Activated effector memory CD4-positive, alpha-beta T cell treated with anti-CD3 and anti-CD28 coated beads, Interleukin-2, amount 50 U/mL, for 16 hours (primary cell): ENCODE data around the gene ADAM8.
A peak's percentile ranks its signal among the peaks of the same experiment; 100 is the strongest.

Experiments
- DNase-seq: peaks from one replicate; pipeline ENCODE4 v3.0.0-alpha.2; 2020

ADAM8 gene

GRCh38 chr10:133281084-133281483 is 4.4 kb upstream of the ADAM8 start:
- DNase-seq: no peak

- DNase-seq: no peak
These were observed 3.9 kb upstream of the ADAM8 start for GRCh38 chr10:133280391-133281059.

- DNase-seq: no peak
These were observed 2.9 kb upstream of the ADAM8 start for GRCh38 chr10:133279326-133280226.

GRCh38 chr10:133278577-133279265 is 2.1 kb upstream of the ADAM8 start:
- peak; percentile 83 for DNase-seq

- no peak for DNase-seq
These were observed 1.4 kb upstream of the ADAM8 start for GRCh38 chr10:133277993-133278576.

DNA sequence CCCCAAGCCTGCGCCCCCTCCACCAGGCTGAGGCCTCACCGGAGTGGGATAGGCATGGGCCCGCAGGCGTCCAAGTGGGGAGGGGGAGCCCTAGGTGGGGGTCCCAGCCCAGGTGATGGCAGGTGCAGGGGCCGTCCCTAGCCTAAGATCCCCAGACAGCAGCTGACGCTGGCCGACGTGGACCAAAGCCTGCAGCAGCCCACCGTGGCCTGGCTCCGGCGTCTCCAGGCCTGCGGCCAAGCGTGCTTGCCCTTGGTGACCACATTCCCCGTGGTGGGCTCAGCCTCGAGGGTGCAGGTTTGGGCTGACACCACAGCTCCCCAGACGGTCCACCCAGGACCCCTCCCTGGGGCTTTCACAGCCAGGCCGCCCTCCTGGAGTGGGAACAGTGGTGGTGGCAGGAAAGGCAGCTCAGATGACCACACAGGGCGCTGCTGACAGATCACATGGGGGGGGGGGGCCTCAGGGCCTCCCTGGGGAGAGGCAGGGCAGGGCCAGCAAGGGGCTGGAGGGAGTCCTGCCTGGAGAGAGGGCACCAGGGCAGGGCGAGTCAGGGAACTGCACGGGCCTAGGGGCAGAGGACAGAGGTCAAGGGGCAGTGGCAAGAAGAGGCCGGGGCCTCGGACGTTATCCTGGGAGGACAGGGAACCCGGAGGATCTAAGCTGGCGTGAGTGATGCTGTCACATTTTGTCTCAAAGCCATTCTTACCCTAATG is 767 bp upstream of the ADAM8 start:
- no peak for DNase-seq

DNA sequence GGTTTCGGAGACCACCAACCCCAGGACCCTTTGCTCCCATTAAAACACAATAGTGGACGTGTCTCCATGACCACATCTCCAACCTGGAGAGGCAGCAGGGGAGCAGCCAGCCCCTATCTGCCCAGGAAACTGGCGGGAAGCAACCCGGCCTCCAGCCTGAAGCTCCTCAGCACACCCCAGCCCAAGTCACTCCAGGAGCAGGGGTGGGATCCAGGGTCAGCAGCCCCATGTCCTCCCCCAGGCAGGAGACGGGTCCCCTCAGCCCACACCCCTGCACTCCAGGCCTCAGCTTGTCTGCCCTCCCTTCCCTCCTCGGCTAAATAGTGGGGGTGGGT is 601 bp downstream of the ADAM8 start:
- no peak for DNase-seq

DNA sequence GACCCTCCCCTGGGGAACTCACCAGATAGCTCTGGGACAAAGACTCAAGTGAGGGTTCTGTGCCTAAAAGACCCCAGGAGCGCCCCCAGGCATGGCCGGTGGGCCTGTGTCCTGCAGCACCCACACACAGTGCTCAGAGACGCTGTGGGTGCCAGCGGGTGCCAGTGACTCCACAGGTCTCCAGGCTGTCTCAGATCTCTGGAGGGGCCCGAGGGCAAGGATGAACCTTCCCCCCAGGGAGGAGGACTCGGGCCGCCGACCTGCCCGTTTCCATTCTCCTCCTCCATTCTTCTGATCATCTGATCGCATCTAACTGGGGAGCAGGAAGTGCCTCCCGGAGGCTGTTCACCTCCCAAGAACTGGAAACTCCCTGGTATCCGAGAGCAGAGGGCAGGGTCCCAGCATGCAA is 980 bp downstream of the ADAM8 start:
- DNase-seq: peak; percentile 81

DNA sequence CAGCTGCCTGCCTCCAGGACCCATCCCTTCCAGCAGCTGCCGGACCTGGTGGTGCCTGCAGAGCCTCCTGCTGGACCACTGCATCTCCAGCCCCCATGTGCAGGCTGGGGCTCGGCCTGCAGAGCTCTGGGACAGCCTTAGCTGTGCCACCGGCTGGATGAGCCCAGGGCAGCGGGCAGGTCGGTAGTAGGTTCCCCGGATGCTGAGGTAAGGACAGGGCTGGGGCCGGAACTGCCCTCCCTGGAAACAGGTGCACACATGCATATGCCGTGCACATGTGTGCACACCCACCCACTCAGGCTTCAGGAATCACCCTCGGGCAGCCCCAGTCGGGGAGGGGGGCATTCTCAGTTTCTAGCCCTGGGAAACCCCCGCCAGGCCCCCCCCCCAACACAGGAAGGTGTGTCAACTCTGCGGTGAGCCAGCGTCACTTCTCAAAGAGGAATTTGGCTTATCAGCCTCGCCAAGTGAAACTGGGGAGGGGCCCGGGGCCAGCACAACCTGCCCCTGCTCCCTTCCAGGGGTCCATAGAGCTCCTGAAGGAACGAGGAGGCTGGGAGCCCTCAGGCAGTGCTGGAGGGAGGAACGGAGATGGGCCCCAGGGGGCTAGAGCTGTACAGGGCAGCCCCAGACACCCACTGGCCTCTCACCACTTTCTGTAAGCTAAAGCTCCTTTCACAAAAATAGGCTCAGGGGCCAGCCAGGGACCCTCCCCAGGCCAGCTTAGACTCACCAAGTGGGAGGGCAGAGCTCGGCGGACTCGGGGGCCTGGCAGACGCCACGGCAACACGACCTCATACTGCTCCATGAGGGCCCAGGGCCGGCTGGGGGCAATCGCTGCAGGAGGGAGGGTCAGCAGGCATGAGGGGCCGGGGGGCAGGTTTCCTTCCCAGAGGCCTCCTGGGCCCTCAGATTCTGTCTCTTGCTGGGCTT is 1.7 kb downstream of the ADAM8 start:
- peak; percentile 94 for DNase-seq

- DNase-seq: no peak
These were observed 3.0 kb downstream of the ADAM8 start for GRCh38 chr10:133273534-133274143.

GRCh38 chr10:133272964-133273420 is 3.7 kb downstream of the ADAM8 start:
- no peak for DNase-seq

GRCh38 chr10:133272301-133272963 is 4.2 kb downstream of the ADAM8 start:
- DNase-seq: no peak

GRCh38 chr10:133271521-133272300 is 5.0 kb downstream of the ADAM8 start:
- no peak for DNase-seq

DNA sequence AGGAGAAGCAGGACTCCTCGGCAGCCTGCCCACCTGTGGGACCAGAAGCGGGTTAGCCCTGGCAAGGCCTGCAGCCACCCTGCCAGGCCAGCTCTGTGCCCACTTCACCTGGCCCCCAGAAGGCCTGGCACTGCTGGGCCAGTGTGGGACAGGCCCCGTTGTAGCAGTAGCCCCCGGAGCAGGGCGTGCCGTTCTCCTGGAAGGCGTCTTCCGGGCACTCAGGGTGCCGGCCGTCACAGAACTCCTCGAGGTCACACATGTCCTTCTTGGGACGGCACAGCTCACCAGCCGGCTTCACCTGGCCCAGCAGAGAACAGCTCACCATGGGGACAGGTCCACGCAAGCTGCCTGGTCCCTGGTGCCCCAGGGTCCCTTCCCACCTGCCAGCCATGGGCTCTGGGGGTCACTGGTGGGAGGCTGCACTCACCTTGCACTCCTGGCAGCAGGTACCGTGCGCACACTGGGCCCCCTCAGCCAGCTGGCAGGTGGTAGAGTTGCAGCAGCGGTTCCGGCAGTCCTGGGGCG is 5.8 kb downstream of the ADAM8 start:
- DNase-seq: no peak

DNA sequence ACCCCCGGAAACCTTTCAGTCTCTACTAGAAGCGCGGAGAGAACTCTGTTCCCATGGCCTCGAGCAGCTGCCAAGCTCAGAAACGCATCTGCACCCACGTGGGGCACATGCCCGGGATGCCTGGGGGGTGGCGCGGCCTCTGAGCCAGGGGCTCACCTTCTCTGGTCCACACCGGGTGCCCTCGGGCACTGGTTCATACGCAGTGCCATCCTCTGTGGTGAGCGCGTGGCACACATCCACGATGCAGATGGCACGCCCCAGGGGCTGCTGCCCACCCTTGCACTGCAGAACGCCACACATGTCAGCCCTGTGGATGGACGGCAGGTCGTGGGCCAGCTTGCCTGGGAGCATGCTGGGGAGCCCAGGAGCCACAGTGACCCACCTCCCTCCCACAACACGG is 6.5 kb downstream of the ADAM8 start:
- no peak for DNase-seq

DNA sequence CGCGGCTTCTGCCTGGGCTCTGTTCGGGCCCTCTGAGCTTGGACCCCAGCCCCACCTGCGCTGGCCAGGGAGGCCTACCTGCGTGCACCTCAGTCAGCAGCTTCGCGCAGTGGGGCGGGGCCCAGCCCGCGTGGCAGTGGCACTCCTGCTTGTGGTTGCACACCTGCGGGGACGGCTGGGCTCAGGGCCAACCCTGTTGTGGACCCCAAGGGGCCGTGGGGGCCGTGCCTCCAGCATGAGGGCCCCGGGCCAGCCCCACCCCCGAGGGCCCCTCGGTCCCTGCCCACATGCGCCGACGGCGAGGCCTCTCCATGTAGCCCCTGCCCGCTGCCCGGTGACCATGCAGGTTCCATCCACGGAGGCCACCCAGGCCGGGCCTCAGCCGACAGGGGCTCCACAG is 7.3 kb downstream of the ADAM8 start:
- DNase-seq: no peak

GRCh38 chr10:133268532-133268931 is 8.1 kb downstream of the ADAM8 start:
- DNase-seq: no peak

DNA sequence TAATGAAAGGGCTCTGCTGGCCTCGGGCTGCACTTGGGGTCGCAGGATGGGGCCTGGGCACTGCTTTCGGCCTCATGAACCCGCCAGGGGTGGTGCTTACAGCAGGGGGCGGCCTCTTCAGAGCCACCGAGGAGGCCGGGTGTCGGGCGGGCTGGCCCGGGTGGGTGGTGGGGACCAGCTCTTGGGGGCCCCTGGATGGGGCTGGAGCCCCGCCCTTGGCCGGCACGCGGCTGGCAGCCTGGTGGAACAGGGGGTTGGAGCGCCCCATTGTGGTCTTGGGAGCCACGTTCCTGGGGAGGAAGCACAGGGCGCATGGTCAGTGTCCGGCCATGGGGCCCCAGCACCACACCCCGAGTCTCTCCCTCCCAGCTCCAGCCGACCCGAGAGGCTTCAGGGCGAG is 8.8 kb downstream of the ADAM8 start:
- no peak for DNase-seq

- DNase-seq: no peak
These were observed 9.4 kb downstream of the ADAM8 start for GRCh38 chr10:133267293-133267692.
